Left forelimb (tissue), 1 donor: ENCODE measurements around the gene SEMA4G.
"Not testable (repeated sequence)": the region's sequence is repeated elsewhere in the genome, so short reads cannot be mapped to it uniquely, and the experiment has no call there.

Source experiments
- DNase-seq: peaks from one replicate; pipeline ENCODE4 v3.0.0-alpha.2; 2018; ENCODE audit warnings: low spot score

Gene SEMA4G

DNA sequence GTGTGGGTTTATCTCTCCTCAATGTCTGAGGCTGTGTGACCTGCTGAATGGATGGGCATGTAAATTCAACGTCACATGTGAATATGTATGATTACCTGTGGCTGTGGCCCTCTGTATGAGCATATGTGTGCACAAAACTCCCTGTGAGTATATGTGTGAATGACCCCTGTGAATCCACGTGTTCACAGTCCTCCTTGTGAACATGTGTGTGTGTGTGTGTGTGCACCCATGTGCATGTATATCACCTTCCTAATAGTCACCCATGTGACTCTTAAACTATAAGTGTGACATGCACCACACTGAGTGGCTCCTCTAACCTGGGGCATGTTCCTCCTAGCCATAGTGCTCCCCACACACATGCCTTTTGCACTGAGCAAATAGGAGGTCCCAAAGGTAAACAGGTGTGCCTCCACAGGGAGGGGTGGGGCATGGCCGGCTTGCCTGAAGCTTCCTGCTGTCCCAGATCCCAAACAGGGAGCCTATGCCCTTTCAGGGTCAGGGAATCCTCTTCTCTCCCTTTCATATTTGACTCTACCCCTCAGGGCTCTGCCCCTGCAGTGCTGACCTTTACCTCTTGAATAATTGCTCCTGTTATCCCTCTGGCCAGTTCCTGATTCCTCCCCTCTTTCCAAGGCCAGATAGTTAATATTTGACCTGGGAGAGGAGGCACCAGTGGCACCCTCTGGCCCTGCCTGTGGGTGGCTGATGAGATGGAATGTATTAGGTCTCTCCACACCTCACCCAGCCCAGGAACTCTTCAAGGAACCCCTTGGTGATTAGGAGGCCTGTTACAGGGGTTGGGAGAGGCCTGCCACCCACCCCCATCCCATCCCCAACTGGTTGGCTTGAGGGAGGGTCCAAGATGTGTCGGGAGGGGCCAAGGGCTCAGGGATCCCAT lies 1.9 kb downstream of the SEMA4G start:
- DNase-seq: no peak

DNA sequence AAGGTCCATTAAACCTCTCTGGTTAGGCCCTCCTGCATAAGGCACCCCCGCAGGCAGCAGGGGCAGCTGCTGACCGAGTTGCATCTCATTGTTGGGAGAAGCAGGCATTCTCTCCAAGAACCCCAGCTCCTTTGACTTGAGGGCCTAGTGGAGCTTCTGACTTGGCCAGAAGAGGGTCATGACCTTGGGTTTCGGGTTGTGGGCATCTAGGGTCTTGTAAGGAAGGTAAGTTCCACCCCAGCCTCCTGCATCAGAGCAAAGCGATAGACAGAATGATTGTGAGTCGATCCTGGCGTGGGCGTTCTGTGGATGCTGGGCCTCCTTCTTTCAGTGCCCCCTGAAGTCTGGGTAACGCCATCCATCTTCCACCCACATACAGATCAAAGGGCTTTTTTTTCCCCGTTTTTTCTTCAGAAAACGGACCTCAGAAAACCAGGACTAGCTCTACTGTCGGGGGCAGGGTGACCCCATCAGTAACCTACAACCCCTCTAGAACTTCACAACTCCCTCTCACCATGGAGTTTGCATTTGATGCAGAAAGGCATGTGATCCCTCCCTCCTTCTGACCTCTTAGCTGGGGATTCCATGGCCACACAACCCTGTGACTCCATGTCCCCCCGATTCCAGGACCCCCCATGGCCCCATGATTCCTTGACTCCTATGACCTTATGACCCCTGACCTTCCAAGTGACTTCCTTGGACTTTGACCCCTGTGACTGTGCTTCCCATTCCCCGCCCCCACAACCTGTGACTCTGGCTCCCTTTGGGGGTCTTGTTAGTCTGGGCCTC lies 3.0 kb downstream of the SEMA4G start:
- no peak for DNase-seq

DNA sequence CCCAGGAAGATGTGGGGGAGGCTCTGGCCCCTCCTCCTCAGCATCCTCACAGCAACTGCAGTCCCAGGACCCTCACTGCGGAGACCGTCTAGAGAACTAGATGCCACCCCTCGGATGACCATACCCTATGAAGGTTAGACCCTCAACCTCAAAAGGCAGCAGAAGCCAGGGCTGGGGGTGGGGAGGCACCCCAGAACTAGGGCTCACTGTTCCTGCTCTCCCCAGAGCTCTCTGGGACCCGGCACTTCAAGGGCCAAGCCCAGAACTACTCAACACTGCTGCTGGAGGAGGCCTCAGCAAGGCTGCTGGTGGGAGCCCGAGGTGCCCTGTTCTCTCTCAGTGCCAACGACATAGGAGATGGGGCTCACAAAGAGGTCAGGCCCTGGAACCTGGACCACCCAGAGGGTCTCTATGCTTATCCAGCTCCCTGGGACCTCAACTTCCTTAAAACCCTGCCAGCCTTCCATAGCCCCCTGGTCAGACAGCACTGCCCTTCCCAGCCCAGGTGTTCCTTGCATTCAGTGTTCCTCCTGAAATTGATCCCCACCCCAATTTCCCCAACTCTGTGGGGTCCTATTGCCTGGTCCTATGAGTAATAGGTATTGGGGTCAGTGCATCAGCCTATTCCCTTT lies 3.7 kb downstream of the SEMA4G start:
- DNase-seq: no peak

DNA sequence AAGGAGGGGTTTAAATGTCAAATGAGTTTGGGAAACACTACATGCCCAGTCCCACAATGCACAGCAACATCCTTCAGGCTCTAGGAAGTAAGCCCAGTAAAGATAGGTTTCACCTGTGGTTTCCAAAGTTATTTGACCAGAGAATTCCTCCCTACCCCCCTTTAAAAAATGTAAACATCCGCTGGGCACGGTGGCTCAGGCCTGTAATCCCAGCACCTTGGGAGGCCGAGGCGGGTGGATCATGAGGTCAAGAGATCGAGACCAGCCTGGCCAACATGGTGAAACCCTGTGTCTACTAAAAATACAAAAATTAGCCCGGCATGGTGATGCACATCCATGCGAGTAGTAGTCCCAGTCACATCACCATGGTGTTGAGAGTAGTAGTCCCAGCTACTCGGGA lies 6.1 kb downstream of the SEMA4G start:
- not testable (repeated sequence) for DNase-seq

DNA sequence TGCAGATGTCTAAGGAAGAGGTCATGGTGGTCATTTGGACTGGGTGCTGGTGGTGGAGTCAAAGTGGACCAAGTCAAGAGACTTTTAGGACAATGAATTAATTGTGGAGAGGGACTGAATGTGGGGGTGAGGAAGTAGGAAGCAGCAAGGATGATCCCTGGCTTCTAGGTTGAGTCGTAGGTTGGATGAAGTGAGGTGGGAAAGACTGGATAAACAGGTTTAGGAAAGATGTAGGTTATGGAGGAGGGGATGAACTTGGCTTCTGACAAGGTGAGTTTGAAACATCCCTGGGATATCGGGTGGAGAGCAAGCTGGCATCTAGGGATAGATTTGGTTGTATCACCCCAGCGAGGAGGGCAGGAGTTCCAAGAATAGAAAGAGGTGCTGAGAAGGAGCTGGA lies 7.6 kb downstream of the SEMA4G start:
- no peak for DNase-seq

DNA sequence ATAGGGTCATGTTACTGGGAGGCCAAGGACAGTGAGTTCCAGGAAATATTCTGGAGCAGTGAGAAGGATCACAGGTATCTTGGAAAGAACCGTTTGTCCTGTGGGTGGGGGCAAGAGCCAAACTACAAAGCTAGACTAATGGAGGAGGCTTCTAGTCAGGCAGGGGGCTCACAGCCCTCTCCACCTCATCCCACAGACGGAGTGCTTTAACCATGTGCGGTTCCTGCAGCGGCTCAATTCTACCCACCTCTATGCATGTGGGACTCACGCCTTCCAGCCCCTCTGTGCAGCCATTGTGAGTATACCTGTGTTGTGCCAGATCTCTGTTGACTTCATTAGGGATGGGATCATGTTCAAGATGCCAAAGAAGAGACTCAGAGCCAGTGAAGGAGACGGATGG lies 8.1 kb downstream of the SEMA4G start:
- DNase-seq: peak; percentile 36

DNA sequence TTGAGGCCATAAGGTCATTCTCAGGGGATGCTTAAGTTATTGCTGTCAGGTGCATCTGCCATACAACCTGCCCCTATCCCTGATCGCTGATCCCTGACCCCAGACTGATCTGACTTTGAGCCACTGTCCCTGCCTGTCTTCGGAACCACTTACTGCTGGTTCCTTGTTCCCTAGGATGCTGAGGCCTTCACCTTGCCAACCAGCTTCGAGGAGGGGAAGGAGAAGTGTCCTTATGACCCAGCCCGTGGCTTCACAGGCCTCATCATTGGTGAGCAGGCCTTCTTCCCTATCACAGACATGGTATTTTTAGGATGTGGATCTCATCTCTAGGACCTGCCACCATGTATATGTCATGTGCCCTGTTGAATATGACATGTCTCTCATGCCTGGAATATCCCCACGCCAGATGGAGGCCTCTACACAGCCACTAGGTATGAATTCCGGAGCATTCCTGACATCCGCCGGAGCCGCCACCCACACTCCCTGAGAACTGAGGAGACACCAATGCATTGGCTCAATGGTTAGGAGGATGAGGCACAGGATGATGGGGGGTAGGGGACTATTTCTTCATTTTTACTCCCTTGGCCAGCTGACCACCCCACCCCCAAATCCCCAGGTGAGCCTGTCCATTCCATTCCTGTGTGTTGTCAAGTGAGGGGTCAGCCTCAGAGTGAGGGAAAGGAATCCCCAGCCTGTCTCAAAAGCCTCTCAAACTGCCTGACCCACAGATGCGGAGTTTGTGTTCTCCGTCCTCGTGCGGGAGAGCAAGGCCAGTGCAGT lies 9.0 kb downstream of the SEMA4G start:
- peak; percentile 45 for DNase-seq

DNA sequence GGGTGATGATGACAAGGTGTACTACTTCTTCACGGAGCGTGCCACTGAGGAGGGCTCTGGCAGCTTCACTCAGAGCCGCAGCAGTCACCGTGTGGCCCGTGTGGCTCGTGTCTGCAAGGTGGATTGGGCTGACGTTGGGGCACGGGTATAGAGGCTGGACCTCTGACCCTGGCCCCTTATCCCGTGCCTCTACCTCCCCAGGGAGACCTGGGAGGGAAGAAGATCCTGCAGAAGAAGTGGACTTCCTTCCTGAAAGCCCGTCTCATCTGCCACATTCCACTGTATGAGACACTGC lies 9.5 kb downstream of the SEMA4G start:
- peak; percentile 59 for DNase-seq

DNA sequence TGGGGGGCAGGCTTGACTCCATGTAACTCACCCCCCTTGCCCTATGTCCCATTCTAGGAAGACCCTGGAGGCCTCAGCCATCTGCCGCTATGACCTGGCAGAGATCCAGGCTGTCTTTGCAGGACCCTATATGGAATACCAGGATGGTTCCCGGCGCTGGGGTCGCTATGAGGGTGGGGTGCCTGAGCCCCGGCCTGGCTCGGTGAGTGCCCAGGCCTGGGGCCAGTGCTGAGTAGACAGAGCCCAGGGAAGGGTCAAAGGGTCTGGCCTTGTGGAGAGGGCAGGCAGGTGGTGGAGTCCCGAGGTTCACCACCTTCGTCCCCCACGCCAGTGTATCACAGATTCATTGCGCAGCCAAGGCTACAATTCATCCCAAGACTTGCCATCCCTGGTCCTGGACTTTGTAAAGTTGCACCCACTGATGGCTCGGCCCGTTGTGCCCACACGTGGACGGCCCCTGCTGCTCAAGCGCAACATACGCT lies 10.5 kb downstream of the SEMA4G start:
- DNase-seq: peak; percentile 56

DNA sequence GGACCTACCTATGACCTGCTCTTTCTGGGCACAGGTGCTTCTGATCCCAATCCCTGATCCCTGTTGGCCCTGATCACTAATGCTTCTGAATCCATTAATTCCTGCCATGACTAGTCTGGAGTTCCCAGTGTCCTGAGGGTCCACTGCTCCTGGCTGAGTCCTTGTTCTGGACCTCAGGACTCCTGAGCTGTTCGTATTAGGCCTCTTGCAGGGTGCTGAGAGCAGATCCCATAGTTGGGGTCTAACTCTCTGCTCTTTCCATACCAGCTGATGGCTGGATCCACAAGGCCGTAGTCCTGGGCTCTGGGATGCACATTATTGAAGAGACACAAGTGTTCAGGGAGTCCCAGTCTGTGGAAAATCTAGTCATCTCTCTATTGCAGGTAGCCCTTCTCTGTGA lies 11.0 kb downstream of the SEMA4G start:
- DNase-seq: peak; percentile 58

DNA sequence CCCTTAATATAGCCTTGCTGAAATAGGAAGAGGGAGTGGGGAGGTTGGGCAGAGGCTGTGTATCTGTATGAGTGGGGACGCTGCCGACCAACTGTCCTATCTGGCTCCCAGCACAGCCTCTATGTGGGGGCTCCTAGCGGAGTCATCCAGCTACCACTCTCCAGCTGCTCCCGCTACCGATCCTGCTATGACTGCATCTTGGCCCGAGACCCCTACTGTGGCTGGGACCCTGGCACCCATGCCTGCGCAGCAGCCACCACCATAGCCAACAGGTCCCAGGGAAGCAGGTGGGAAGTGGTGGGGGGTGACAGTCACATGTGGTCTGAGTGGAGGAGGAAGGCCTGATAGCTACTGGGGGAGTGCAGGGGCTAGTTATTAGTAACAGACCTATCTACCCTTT lies 11.4 kb downstream of the SEMA4G start:
- peak; percentile 34 for DNase-seq

DNA sequence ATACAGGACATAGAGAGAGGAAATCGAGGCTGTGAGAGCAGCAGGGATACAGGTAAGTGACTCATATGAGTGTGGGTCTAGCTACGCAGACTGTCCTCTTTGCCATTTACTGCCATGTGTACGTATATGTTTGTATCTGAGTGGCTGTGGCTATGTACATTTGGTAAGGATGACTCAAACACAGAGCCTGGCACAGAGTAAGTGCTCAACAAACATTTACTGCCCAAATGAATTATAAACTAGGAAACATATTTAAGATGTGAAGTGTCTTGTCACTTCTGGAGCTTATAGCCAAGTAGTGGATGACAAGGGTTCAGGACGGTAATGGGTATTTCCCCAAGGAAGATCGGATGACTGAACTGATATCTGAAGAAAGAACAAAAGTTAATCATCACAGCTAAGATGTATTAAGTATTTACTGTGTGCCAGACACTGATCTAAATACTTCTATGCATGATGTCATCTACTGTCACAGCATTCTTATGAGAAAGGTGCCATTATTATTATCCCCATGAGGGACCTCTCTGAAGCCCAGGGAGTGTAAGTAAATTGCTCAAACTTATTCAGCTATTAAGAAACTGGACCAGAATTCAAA lies 12.0 kb downstream of the SEMA4G start:
- DNase-seq: peak; percentile 17

DNA sequence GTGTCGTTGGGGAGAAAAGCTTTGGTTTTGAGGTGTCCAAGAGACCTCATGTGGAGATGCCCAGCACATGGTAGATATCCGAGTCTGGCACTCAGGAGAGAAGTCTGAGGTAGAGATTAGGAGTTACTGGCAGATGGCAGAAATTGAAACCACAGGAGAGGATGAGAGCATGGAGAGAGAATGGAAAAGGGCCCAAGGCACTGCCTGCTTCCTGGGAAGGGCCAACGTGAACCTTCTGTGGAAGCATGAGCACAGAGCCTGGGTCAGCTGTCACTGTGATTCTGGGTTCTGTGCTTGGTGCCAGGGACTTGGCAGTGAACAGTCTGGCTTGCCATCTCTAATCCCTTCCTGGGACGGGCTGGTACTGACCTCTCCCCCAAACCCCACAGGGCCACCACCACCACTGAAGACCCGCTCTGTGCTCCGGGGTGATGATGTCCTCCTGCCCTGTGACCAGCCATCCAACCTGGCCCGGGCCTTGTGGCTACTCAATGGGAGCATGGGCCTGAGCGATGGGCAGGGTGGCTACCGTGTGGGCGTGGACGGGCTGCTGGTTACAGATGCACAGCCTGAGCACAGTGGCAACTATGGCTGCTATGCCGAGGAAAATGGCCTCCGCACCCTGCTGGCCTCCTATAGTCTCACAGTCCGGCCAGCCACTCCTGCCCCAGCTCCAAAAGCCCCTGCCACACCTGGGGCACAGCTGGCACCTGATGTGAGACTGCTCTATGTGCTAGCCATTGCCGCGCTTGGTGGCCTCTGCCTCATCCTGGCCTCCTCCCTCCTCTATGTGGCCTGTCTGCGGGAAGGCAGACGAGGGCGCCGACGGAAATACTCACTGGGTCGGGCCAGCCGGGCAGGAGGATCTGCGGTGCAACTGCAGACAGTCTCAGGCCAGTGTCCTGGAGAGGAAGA lies 13.9 kb downstream of the SEMA4G start:
- DNase-seq: peak; percentile 63

DNA sequence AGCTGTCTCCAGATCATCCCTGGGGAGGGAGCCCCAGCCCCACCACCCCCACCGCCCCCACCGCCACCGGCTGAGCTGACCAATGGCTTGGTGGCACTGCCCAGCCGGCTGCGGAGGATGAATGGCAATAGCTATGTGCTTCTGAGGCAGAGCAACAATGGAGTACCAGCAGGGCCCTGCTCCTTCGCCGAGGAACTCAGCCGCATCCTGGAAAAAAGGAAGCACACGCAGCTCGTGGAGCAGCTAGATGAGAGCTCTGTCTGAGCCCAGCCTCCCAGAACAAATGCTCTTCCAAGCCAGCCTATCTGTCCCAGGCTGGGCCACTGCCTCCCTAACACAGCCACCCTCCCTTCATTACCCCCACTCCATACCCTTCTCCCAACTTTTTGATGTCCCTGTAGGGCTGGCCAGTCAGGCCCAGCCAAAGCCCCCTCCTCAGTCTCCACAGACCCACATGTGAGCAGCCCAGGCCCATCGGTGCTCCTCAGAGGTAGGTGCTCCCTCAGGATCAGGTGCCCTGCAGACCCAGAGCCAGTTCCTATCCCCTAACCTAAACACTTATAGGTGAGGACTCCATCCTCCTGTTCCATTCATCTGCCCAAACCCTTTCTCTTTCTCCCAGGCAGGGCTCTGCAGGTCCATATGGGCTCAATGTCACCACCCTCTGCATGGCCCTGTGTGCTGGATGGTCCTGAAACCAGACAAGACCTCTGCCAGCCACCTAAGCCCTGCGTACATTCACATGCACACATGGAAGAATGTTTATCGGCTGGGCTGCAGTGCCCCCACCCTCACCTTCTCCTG lies 14.8 kb downstream of the SEMA4G start:
- peak; percentile 47 for DNase-seq

DNA sequence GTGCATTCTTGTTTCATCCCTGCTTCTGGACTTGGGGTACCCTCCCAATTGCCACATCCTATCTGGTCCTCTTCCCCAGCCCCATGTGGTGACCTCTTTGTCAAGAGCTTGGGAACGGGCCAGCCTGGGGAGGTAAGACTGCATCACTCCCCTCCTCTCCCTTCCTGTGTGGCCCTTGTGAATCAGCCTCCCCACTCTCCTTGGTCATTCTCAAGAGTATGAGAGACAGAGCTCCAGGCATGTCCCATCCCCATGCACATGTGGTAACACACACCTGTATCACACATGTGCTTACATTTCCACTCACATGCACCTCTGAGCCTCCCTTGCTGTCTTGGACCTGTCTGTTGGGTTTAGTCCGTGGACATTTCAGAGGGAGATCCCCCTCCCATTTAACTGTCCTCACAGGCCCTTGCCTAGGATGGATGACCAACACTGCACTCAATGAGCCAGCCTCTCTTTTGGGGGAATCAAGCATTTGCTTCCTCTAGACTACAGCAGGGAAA lies 15.4 kb downstream of the SEMA4G start:
- DNase-seq: no peak

DNA sequence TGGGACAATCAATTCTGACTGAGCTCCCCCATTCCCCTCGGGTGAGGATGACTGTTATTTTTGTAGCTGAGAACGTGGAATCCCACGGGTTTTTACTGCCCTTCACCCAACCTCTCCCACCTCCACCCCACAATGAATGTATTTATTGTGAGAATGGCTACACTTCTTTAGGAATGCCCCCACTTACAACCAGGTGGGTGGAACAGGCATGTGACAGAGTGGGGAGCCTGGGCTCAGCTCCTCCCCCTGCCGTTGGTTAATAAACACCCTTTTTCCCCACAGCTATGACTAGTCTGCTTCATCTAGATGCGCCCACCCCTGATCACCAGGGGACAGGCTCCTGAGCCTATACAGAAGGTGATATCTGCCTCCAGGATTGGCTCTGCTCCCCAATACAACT lies 16.0 kb downstream of the SEMA4G start:
- no peak for DNase-seq

DNA sequence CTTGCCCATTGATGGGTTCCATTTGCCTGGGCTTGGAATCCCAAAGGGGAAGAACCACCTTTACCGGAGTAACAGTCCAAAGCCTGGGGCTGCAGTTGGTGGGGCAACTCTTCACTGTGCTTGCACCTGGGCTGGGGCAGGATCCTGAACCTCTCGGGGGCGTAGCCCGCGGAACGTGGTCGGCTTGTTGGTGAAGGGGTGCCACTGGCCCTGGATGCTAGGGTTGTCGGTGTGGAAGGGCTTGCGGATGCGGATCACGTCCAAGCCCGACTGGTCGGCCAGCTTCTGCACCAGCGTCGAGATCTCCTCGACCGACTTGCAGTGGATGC lies 17.3 kb downstream of the SEMA4G start:
- DNase-seq: no peak

DNA sequence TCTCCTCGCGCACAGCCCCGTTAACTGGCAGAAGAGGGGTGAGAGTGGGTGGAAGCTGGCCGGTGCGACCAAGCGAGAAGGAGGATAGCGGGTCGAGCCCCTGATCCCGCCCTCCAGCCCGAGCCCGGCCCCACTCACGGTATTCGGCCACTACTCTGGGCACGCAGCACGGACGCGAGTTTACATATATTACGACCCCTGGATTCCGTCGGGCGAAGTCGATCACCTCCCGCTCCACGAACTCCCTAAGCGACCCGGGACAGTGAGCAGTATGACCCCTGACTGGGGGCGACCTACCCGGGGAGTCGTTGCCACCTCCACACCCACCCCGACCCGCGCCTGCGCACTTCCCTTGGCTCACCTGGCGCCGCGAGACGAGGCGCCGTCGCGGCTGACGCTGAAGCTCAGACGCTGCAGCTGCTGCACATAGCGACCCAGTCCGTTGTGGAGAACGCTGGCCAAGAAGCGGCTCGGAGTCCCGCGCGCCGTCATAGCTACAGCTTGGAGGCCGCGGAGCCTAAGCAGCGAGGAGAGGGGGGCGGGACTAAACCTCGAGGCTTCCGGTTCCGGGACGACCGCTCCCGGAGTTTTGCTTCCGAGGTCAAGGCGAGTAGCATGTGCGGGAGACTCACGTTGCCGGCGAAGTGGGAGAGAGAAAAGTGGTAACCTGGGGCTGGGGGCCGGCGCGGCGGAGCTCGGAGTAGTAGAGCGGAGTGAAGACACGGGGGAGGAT lies 17.8 kb downstream of the SEMA4G start, which contains the start of the genes MRPL43 and TWNK:
MRPL43 (minus strand) TSS at position 546 of the 733 bp plus-strand sequence; CDS start at position 492, 54 bp downstream.
TWNK (plus strand) TSS at position 592 of the 733 bp plus-strand sequence. CDS start 668 bp downstream, outside the sequence.
- peak; percentile 91 for DNase-seq

DNA sequence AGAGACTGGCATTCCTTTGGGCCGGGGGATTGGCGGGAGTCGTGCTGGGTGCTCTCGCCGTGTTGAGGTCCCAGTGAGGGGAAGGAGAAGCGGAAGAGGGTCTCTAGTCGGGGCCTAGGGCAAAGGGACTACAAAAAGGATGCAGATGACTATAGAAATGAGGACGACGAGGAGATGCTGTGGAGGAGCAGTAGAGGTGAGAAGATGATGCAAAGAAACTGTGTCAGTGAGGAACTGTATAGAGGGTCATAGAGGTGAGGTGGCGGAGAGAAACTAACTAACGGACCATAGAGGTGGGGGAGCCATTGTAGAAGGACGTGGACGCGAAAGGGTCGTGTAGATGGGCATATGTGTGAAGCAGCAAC lies 18.4 kb downstream of the SEMA4G start:
- no peak for DNase-seq
